Measurements from ENCODE around the gene SPTBN1. TPM values are rescaled to one million over a fixed set of nuclear protein-coding genes. Genes with fewer than 3 reads are reported as not detected.

The SPTBN1 gene
- total and polyA plus RNA-seq, 2 of the 13 experiments (the other 11 are each of a cell fraction or from before 2014, with no cell fraction given) = 123 to 299 TPM

- TF ChIP-seq ZNF687 (CRISPR knock-in tag; IDR thresholded peaks at IDR 0.05) (peak; percentile 41), ZNF704 (CRISPR knock-in tag; IDR thresholded peaks at IDR 0.05; ENCODE audit: borderline replicate concordance) (no peak), TGIF2 (CRISPR knock-in tag; IDR thresholded peaks at IDR 0.05) (no peak), SUZ12 (IDR thresholded peaks at IDR 0.05; ENCODE audit: low read depth, low read length) (no peak), HOXA9 (CRISPR knock-in tag; IDR thresholded peaks at IDR 0.05; ENCODE audit: borderline replicate concordance) (no peak), EP300 (IDR thresholded peaks at IDR 0.05; ENCODE audit: low read depth in 2 of 2, low read length in 2 of 2) (no peak), EP300 (CRISPR knock-in tag; IDR thresholded peaks at IDR 0.05; ENCODE audit: borderline replicate concordance) (no peak), ZNF317 (CRISPR knock-in tag; IDR thresholded peaks at IDR 0.05) (no peak), ZNF530 (CRISPR knock-in tag; IDR thresholded peaks at IDR 0.05; ENCODE audit: low read depth) (no peak), ZNF282 (IDR thresholded peaks at IDR 0.05; ENCODE audit: partially characterized antibody) (no peak), POLR2A (IDR thresholded peaks at IDR 0.05; ENCODE audit: insufficient read depth in 1 of 2, low read depth in 2 of 2, low read length in 2 of 2) (no peak; a peak in 1 of 4 replicates), ZNF589 (CRISPR knock-in tag; conservative IDR thresholded peaks at IDR 0.05) (no peak), HIVEP1 (CRISPR knock-in tag; IDR thresholded peaks at IDR 0.05) (peak; percentile 59; the same call in 1 of the 2 replicates), ZNF274 (CRISPR knock-in tag; IDR thresholded peaks at IDR 0.05) (no peak), ZFP36L1 (CRISPR knock-in tag; IDR thresholded peaks at IDR 0.05) (no peak), RBM22 (optimal IDR thresholded peaks at IDR 0.05; ENCODE audit: low read length) (peak; percentile 2), RFXANK (CRISPR knock-in tag; IDR thresholded peaks at IDR 0.05) (no peak), ATF3 (CRISPR knock-in tag; IDR thresholded peaks at IDR 0.05) (no peak), PRMT3 (CRISPR knock-in tag; IDR thresholded peaks at IDR 0.05; ENCODE audit: borderline replicate concordance, low read depth) (no peak), ZNF768 (CRISPR knock-in tag; IDR thresholded peaks at IDR 0.05) (peak; percentile 16; the same call in 1 of the 2 replicates), MXD4 (CRISPR knock-in tag; IDR thresholded peaks at IDR 0.05) (no peak), ZNF446 (CRISPR knock-in tag; IDR thresholded peaks at IDR 0.05) (0 out of 2 replicates have a peak, but pooled peaks have one; percentile 62), MAFF (IDR thresholded peaks at IDR 0.05; ENCODE audit: low read depth, low read length) (no peak), GZF1 (CRISPR knock-in tag; IDR thresholded peaks at IDR 0.05) (no peak)
- TF ChIP-seq, protein P1, sequence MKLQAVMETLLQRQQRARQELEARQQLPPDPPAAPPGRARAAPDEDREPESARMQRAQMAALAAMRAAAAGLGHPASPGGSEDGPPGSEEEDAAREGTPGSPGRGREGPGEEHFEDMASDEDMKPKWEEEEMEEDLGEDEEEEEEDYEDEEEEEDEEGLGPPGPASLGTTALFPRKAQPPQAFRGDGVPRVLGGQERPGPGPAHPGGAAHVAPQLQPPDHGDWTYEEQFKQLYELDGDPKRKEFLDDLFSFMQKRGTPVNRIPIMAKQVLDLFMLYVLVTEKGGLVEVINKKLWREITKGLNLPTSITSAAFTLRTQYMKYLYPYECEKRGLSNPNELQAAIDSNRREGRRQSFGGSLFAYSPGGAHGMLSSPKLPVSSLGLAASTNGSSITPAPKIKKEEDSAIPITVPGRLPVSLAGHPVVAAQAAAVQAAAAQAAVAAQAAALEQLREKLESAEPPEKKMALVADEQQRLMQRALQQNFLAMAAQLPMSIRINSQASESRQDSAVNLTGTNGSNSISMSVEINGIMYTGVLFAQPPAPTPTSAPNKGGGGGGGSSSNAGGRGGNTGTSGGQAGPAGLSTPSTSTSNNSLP (IDR thresholded peaks at IDR 0.05; ENCODE audit: low read depth, low read length) = no peak
Measured at GRCh38 chr2:54630858-54631497, 174.9 kb downstream of the SPTBN1 start (continued).
